HTR-8/SVneo (cell line): ENCODE data around the gene MTG1.
"Not testable (repeated sequence)": the region's sequence is repeated elsewhere in the genome, so short reads cannot be mapped to it uniquely, and the experiment has no call there.

Experiments
- DNase-seq: peaks from one replicate; pipeline ENCODE4 v3.0.0; 2011; ENCODE audit warnings: low spot score, mixed read lengths; ENCODE audit not compliant: insufficient read length
- FAIRE-seq: peaks from 2 replicates; lab custom pipeline; 2011; peaks lifted over from hg19 to GRCh38; lab: Jason Lieb, UNC

Gene MTG1

DNA sequence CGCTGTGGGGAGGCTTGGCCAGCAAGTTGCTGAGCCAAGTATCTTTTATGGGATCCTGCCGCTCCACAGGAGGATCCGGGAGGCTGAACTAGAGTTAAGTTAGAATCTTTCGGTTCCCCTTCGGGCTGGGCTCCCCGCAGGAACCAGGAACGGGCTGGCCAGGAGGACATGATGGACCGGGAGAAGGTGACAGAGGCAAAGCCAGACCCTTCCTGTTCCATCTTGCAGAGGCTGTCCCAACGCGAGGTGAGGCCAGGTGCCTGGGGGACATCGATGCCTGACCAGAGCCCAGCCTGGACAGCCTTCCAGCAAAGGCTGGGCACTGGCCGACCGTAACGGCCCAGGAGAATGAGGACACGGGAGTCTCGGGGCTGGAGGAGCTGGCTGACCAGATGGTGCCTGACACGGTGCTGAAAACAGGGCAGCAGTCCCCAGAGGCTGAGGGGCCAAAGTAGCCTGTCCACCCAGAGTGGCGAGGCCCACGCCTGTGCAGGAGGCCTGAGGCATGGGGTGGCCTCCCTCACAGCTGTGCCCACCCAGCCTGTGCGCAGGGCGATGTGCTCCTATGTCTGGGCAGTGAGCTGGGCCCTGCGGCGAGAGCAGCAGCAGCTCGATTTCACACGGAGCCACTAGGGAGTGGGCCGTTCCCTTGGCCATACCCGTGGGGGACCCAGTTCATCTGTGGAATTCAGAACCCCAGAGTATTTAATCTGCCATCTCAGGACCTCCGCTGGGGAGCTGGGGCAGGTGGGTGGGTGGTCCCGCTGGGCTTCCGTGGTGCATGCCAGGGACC lies 16.7 kb upstream of the MTG1 start:
- no peak for FAIRE-seq

DNA sequence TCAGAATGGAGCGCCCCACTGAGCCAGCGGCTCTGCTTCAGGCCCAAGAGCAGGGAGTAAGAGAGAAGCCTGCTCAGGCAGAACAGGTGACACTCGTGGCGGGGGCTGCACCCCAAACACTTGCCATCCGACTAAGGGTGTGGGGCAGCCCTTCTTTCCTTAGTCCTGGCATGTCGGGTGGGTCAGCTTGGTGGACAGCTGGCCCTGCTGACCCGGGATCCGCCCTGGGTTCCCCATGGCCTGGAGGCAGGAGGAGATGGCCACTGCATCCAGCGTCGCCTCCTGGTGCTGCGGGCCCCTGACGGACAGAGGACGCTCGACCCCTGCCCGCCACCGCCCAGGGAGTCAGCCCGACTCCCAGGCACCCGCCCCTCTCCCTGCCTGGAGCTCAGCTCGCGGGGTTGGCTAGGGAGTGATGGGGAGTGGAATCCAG lies 16.1 kb upstream of the MTG1 start:
- no peak for FAIRE-seq

More for the DNA sequence above, 16.7 kb upstream of the MTG1 start:
- no peak for DNase-seq

DNA sequence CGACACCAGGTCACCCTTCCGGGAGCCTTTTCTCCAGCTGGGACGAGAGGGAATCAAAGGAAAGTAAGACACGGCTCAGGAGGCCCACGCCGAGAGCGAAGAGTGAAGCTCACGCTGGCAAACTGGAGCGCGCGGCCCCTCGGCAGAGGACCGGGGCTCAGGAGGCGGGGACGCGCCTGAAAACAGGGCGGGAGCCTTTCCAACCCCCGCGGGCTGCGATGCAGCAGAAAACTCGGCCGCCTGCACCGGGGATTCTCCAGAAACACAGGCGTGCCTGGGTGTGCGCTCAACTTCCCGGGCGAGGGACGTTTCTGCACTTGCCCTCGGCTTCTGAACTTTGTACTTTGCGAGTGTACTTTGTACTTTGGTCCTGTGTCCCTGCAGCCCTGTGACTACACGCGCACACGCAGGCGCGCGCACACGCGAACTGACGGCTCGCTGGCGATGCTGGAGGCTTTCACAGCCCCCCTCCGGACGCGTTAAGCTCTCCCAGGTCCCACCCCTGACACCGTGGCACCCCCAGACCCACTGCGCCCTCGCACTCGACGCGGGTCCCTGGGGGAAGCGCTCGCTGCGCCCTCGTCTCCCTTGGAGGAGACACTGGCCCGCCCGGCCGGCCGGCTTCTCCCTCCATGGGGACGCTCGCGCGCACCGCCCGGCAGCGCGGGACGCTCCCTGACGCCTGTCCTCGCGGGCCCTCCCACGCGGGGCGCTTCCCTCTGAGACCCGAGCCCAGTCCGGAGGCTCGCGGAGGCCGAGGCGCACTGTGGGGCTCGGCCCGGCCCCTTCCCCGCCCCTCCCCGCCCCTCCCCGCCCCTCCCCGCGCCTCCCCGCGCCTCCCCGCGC lies 15.5 kb upstream of the MTG1 start:
- DNase-seq (peak; percentile 31), FAIRE-seq (no peak)

More for the DNA sequence above, 16.1 kb upstream of the MTG1 start:
- no peak for DNase-seq

DNA sequence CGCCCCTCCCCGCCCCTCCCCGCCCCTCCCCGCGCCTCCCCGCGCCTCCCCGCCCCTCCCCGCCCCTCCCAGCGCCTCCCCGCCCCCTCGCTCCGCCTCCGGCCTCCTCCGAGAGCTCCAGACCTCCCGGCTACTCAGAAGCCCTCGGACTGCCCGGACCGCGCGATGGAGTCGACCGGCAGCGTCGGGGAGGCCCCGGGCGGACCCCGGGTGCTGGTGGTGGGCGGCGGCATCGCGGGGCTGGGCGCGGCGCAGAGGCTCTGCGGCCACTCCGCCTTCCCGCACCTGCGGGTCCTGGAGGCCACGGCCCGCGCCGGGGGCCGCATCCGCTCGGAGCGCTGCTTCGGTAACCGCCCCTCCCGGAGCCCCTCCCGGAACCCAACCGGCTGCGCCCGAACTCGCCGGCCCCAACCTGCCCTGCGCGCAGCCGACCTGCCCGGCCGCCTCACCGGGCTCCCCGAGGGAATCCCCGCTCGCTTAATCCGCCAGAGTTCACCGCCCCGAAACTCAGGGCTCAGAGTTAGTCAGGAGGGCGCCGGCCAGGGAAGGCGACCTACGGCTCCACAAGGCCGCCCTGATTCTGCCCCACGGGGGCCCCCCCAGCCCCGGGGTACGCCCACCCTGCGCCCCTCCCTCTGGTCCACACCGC lies 14.7 kb upstream of the MTG1 start, which contains the start of gene PAOX:
PAOX (plus strand) TSS at position 111 of the 649 bp plus-strand sequence; CDS start at position 166, 55 bp downstream.
- no peak for FAIRE-seq
- peak; percentile 67 for DNase-seq

DNA sequence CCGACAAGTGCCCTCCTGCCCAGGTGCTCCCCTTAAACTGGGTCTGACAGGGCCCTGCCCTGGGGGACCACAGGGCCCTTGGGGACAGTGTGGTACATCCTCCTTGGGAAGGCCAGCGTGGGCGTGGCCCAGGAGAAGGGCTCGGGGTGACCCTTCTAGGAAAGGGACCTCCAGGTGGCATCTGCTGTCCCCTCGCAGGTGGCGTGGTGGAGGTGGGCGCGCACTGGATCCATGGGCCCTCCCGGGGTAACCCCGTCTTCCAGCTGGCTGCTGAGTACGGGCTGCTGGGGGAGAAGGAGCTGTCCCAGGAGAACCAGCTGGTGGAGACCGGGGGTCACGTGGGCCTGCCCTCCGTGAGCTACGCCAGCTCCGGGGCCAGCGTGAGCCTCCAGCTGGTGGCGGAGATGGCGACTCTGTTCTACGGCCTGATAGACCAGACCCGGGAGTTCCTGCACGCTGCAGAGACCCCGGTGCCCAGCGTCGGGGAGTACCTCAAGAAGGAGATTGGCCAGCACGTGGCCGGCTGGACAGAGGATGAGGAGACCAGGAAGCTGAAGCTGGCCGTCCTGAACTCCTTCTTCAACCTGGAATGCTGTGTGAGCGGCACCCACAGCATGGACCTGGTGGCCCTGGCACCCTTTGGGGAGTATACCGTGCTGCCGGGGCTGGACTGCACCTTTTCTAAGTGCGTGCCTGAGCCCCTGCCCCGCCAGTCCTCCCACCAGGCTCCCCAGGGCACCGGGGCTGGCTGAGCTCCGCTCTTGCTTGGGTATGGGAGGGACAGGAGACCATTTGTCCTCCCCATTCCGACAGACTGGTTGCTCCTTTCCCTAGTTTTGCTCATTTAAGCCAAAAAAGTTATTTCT lies 13.9 kb upstream of the MTG1 start:
- FAIRE-seq (no peak), DNase-seq (no peak)

DNA sequence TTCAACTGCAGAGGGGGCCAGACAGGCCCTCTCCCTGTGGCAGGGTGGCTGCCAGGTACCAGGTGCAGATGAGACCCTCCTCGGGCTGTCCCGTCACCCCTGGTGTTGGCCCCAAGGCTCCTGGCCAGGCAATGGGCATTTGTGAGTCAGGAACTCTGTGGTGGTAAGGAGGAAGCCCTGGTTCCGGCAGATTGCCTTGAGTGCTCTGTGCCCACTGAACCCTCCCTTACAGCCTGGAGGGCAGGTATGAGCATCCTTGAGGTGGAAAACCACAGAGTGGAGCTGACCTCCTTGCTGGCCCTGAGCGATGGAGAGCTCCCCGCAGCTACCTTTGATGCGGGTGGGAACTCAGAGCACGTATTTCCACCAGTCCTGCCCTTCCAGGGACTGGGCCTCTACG lies 12.9 kb upstream of the MTG1 start:
- FAIRE-seq = no peak

DNA sequence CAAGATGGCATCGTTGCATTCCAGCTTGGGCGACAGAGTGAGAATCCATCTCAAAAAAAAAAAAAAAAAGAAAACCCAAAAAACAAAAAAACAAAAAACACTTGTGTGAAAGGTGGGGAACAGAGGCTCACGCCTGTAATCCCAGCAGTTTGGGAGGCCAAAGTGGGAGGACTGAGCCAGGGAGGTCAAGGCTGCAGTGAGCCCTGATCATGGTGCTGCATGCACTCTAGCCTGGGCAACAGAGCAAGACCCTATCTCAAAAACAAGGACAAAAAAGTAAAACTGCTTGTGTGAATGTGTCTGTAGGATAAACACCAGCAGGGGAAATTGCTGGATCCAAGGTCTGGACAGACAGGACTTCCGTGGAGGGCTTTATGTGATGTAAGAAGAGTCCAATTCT lies 10.4 kb upstream of the MTG1 start:
- no peak for DNase-seq
- FAIRE-seq = no peak

More for the DNA sequence above, 12.9 kb upstream of the MTG1 start:
- DNase-seq = no peak

DNA sequence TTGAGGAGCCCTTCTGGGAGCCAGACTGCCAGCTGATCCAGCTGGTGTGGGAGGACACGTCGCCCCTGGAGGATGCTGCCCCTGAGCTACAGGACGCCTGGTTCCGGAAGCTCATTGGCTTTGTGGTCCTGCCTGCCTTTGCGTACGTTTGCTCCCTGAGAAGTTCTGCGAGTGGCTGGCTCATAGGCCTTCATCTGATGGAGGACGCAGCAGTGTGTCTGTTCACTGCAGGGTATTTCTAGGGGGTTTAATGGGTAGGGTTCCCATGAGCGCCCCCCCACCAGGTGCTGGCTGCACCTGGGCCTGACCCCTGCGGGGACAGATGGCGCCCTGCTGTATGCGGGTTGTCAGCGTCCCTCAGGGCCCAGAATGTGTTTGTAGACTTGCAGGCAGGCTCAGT lies 9.9 kb upstream of the MTG1 start:
- FAIRE-seq = no peak
- DNase-seq = no peak

DNA sequence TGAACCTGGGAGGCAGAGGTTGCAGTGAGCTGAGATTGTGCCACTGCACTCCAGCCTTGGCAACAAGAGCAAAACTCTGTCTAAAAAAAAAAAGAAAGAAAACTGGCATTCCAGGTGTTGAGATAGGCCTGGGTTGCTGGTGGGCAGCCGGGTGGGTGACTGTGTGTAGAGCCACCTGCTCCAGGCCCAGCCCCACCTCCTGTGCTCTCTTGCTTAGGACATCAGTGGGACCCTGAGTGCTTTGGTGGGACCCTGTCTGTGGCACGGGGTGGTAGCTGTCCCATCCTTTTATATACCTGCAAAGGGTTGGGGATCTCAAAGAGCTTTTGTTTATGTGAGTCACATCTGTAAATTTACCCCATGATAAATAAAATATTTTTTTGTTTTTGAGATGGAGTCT lies 8.7 kb upstream of the MTG1 start:
- no peak for FAIRE-seq
- no peak for DNase-seq

DNA sequence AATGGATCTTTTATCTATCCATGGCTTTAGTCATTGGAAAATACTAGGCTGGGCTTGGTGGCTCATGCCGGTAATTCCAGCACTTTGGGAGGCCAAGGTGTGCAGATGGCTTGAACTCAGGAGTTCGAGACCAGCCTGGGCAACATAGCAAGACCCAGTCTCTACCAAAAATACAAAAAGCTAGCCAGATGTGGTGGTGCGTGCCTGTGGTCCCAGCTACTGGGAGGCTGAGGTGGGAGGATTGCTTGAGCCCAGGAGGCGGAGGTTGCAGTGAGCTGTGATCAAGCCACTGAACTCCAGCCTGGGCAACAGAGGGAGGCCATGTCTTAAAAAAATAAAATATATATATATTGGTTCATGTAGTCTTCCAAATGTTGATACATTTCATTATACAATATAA lies 7.0 kb upstream of the MTG1 start:
- DNase-seq, FAIRE-seq: not testable (repeated sequence)

DNA sequence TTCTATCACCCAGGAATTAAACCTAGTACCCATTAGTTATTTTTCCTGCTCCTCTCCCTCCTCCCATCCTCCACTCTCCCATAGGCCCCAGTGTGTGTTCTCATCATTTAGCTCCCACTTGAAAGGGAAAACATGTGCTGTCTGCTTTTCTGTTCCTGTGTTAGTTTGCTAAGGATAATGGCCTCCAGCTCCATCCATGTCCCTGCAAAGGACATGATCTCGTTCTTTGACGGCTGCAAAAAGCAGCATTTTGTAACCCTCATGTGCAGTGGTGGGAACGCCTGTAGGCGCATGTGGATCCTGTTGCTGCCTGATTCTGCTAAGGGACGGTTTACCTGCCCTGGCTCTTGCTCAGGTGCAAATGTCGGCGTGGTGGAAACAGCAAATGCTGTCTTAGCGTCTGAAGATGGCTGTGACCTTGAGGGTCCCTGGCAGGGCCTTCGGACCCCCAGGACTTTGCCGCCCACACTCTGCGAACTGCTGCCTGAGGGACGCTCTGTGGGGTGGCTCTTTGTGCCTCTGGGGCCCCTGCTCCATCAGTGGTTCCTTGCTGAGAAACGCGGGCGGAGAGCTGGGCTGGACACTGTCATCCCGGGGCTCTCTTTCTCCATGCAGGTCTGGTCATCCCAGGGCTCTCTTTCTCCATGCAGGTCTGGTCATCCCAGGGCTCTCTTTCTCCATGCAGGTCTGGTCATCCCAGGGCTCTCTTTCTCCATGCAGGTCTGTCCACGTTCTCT lies 5.6 kb upstream of the MTG1 start:
- FAIRE-seq = no peak

DNA sequence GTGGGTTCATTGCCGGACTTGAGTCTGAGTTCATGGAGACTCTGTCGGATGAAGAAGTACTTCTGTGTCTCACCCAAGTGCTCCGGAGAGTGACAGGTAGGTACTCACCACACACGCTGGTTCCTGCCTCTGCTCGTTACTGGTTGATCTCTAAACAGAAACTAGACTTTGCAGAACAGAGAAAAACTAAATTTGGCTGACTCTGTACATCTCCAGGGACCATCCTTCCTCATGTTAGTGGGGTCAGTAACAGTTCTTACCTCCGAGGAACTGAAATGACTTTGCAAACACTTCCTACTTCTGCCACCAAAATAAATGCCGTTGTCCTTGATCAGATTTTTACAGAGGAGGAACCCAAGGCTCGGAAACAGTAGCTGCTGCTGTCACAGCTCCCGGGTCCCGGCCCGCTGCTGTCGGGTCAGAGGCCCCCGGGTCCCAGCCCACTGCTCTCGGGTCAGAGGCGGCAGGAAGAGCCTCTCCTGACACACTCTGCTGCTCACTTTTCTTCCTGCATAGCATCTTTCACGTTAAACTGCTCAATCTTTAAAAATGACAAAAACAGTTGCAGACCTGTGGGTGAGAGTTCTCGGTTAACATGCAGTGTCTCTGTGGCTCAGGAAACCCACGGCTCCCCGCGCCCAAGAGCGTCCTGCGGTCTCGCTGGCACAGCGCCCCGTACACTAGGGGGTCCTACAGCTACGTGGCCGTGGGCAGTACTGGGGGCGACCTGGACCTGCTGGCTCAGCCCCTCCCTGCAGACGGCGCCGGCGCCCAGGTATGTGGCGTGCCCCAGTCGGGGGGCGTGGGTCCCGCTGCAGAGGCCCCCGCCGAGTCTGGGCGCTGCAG lies 4.8 kb upstream of the MTG1 start:
- DNase-seq = no peak
- no peak for FAIRE-seq

More for the DNA sequence above, 5.6 kb upstream of the MTG1 start:
- no peak for DNase-seq

DNA sequence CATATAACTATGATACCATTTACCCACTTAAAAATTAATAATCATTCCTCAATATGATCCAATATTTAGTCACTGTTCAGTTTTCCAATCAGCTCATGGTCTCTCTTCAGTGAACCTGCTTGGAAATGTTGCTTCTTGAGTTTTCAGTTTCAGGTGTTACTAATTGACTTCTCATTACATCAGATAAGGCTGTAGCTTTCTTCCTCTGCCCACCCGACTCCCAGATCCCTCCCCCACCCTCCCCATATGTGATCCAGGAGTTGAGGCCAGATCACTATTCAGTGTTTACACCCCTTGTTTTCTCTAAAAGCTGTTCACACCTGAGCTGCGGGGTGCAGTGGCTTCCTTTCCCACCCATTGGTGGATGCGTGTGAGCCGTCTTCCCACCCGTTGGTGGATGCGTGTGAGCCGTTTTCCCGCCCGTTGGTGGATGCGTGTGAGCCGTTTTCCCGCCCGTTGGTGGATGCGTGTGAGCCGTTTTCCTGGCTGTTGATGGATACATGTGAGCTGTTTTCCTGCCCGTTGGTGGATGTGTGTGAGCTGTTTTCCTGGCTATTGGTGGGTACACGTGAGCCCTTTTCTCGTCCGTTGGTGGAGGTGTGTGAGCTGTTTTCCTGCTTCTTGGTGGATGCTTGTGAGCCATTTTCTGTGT lies 3.2 kb upstream of the MTG1 start:
- FAIRE-seq = no peak
- DNase-seq = no peak

DNA sequence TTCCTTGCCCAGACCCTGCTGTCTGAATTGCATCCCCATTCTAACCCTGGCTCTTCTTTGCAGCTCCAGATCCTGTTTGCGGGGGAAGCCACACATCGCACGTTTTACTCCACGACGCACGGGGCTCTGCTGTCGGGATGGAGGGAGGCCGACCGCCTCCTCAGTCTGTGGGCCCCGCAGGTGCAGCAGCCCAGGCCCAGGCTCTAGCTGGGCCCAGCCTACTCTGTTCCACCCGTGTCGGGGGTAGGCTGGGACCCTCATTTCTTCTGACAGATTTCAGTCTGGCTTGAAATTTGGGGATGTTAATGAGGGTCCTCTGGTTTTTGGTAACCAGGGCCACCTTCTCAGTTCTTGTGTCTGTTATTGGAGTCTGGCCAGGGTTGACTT lies 2.7 kb upstream of the MTG1 start:
- no peak for DNase-seq
- no peak for FAIRE-seq

DNA sequence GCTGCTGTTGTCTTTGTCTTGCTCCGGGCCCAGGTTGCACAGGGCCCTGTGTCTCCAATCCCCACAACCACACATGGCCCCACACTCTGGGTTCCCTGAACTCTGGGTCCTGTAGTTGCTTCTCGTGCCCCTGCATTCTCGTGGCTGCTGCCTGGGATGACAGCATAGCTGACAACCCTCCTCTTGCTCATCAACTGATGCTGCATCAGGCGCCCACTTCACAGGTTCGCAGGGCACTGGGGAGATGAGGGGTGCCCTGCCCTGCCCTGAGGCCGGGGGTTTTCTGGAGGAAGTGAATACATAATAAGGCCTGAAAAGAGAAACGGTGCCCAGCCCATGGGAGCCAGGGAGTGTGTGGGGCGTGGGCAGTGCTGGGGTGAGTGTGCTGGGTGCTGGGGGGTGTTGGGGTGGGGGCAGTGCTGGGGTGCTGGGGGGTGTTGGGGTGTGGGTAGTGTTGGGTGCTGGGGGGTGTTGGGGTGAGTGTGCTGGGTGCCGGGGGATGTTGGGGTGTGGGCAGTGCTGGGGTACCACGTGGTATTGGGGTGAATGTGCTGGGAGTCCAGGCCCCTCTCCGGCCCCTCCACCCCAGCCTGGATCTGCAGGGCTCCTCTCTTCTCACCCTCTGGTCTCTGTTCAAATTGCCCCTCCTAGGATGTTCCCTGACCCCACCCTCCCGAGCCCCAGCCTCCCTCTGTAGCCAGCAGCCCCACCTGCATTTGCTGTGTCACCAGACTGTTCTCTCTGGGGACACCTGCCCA lies 2.0 kb upstream of the MTG1 start:
- DNase-seq (no peak), FAIRE-seq (no peak)

DNA sequence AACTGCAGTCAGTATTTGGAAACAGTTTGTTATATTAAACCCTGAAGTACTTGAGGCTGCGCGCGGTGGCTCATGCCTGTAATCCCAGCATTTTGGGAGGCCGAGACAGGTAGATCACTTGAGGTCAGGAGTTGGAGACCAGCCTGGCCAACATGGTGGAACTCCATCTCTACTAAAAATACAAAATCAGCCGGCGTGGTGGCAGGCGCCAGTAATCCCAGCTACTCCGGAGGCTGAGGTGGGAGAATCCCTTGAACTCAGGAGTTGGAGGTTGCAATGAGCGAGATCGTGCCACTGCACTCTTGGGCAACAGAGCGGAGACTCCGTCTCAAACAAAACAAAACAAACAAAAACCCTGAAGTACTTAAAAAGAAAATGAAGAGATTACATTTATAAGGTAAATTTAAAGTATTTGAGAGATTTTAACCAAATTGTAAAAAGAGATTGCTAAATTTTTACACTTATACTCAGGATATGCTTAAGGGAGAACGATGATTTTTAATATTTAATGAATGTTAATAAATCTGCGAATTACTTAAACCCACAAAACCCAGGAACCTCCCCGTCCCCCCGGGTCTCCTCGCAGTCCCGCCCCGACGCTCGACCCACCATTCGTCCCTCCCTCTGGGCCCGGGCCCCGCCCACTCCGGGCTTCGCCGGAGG lies 425 bp upstream of the MTG1 start:
- no peak for FAIRE-seq
- DNase-seq = no peak
